GM23248 (cell line): Measurements from ENCODE around the gene NHERF1. TPM values are rescaled to one million over a fixed set of nuclear protein-coding genes. Genes with fewer than 3 reads are reported as not detected.

Source experiments
- DNase-seq: peaks from one replicate; pipeline ENCODE4 v3.0.0-alpha.2; 2015
- H2AFZ ChIP-seq: fragments of 200-600 bp; sonication (generic); 2 replicates; pipeline ENCODE4 v1.6.1; 2016; ENCODE audit warnings: antibody characterized with exemption
- H3F3A ChIP-seq: fragments of 200-600 bp; sonication (generic); 2 replicates; pipeline ENCODE4 v1.6.1; 2016; ENCODE audit warnings: mild to moderate bottlenecking, antibody characterized with exemption, mixed run types; ENCODE audit not compliant: insufficient read depth
- H3K27ac ChIP-seq: fragments of 200-600 bp; sonication (generic); 2 replicates; pipeline ENCODE4 v1.5.1; 2016; ENCODE audit warnings: mild to moderate bottlenecking
- H3K27me3 ChIP-seq: fragments of 200-600 bp; sonication (generic); replicated peaks from 2 replicates; pipeline ENCODE4 v1.6.1; 2016; ENCODE audit warnings: mild to moderate bottlenecking; ENCODE audit not compliant: insufficient read depth
- H3K36me3 ChIP-seq: fragments of 200-600 bp; sonication (generic); 2 replicates; pipeline ENCODE4 v1.6.1; 2016; ENCODE audit warnings: low read depth, mild to moderate bottlenecking
- H3K4me1 ChIP-seq: fragments of 200-600 bp; sonication (generic); 2 replicates; pipeline ENCODE4 v1.6.1; 2016; ENCODE audit warnings: mild to moderate bottlenecking; ENCODE audit not compliant: insufficient read depth
- H3K4me2 ChIP-seq: fragments of 200-600 bp; sonication (generic); one replicate; pipeline ENCODE4 v1.6.1; 2016; ENCODE audit warnings: mild to moderate bottlenecking; ENCODE audit not compliant: unreplicated experiment
- H3K4me3 ChIP-seq: fragments of 200-600 bp; sonication (generic); 2 replicates; pipeline ENCODE4 v1.5.1; 2016; ENCODE audit warnings: mild to moderate bottlenecking
- H3K79me2 ChIP-seq: fragments of 200-600 bp; sonication (generic); 2 replicates; pipeline ENCODE4 v1.6.1; 2016; ENCODE audit warnings: mild to moderate bottlenecking; ENCODE audit not compliant: insufficient read depth
- H3K9ac ChIP-seq: fragments of 200-600 bp; sonication (generic); 2 replicates; pipeline ENCODE4 v1.6.1; 2016; ENCODE audit warnings: mild to moderate bottlenecking
- H3K9me2 ChIP-seq: fragments of 200-600 bp; sonication (generic); 2 replicates; pipeline ENCODE4 v1.6.1; 2016; ENCODE audit warnings: mixed run types, mild to moderate bottlenecking, moderate library complexity; ENCODE audit not compliant: insufficient read depth
- H3K9me3 ChIP-seq: fragments of 200-600 bp; sonication (generic); one replicate; pipeline ENCODE4 v1.6.1; 2017; ENCODE audit warnings: low read depth
- H4K20me1 ChIP-seq: fragments of 200-600 bp; sonication (generic); 2 replicates; pipeline ENCODE4 v1.6.0; 2016; ENCODE audit not compliant: insufficient read depth
- EZH2 ChIP-seq: fragments of 200-600 bp; sonication (generic); IDR thresholded peaks from 2 replicates; pipeline ENCODE4 v1.6.1; 2018; ENCODE audit warnings: antibody characterized with exemption, mild to moderate bottlenecking; ENCODE audit not compliant: insufficient read depth, poor library complexity, severe bottlenecking
- EZH2phosphoT487 ChIP-seq: fragments of 200-600 bp; sonication (generic); IDR thresholded peaks from 2 replicates; pipeline ENCODE4 v1.6.1; 2018; ENCODE audit warnings: antibody characterized with exemption, moderate library complexity, mild to moderate bottlenecking, low read depth; ENCODE audit not compliant: insufficient read depth
- WGBS, 2 experiments: methylation state at CpG; one replicate each; pipeline ENCODE4 v1.1.6; 2015 to 2017; ENCODE audit warnings: low lambda C conversion rate in 2 of 2, low coverage in 1 of 2; ENCODE audit errors: missing lambda C conversion rate in 2 of 2; 5-methylcytosine and 5-hydroxymethylcytosine counted together
- in situ Hi-C: fragments of 300-500 bp; cut with MboI; formaldehyde crosslinking; loops from 2 replicates; pipeline ENCODE4 v1.15.0; 2020
- polyA plus RNA-seq: library from polyadenylated mRNA; unstranded; fragments of >200 nt; fragmentation: Nextera tagmentation; extraction: Ambion mirVana; gene quantifications from 2 replicates; pipeline ENCODE4 v1.2.1, GENCODE V29; 2016
- total RNA-seq: library from RNA; depleted of rRNA; stranded (reverse); fragments of >200 nt; shearing (Covaris generic); gene quantifications from 2 replicates; pipeline ENCODE4 v1.2.3, GENCODE V29; 2014

NHERF1 gene
- total and polyA plus RNA-seq, 2 experiments from 2014 or later, result 8.0 to 9.1 TPM

DNA sequence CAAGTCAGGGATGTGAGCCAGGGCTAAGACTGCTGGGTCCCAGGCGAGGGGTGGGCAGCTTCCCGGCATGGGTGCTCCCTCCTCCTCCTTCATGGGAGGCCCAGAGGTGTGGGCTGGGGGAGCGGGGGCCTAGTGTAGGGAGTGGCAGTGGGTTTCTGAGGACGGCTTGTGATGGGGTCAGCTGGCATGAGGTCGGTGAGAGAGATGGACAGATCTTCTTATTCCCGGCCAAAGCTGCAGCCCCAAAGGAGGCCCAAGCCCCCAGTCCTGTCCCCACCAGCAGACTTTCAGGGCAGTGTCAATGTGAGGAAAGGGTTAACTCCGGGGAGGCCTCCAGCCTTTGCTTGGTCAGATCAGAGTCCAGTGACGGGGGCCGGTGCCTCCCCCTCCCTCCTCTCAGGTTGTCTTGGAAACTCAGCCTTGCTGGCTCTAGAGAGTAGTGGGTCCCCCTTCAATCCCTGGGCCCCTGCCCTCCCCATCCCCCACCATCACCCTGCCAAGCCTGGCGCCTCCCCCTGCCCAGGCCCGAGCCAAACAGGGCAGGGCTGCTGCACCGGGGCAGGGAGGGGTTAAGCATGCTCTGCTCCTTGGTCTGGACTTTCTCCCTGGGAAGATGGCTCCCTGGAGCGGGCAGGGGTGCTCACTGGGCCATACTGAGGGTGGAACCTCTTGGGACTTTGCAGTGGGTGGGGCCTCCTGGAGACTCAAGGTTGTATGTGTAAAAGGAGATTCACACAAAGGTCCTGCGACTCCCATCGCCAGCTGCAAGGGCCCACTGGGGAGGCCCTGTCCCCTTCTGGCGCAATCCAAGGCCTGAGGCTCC lies 15.3 kb downstream of the NHERF1 start:
- 63 to 68% methylated on average over 14 to 15 of the region's 16 CpGs for WGBS, 2 experiments
- no peak overlapping the region for H3K4me2 ChIP-seq
- in situ Hi-C loops, result no loop called here

GRCh38 chr17:74764751-74765286 lies 16.4 kb downstream of the NHERF1 start:
- Histone ChIP-seq H3K4me1 (peaks cover 13% of the 10 kb centered on the region), H3F3A (peaks cover 15% of the 10 kb centered on the region), H3K27me3 (no peaks in the 10 kb centered on the region), H4K20me1 (no peaks in the 10 kb centered on the region), H3K79me2 (no peaks in the 10 kb centered on the region), H2AFZ (no peak overlapping the region), H3K9me2 (no peaks in the 10 kb centered on the region), H3K9ac (no peak overlapping the region), H3K36me3 (no peaks in the 10 kb centered on the region), H3K27ac (no peak overlapping the region), H3K4me3 (no peak overlapping the region), H3K9me3 (no peaks in the 10 kb centered on the region), H3K4me2 (no peak overlapping the region)
- in situ Hi-C loops, result no loop called here
- WGBS, 2 experiments, result 81% methylated on average over 4 of the region's 4 CpGs
- TF ChIP-seq EZH2phosphoT487 (no peak), EZH2 (no peak)
- no peak for DNase-seq

More for the DNA sequence above, 15.3 kb downstream of the NHERF1 start:
- Histone ChIP-seq H3K27ac (no peak overlapping the region), H4K20me1 (no peaks in the 10 kb centered on the region), H3K36me3 (no peaks in the 10 kb centered on the region), H3K4me1 (peaks cover 12% of the 10 kb centered on the region), H3K79me2 (no peaks in the 10 kb centered on the region), H3F3A (peaks cover 4% of the 10 kb centered on the region; the same call in 1 of the 2 replicates), H3K9ac (no peak overlapping the region), H3K9me3 (no peaks in the 10 kb centered on the region), H3K4me3 (no peak overlapping the region), H2AFZ (no peak overlapping the region), H3K27me3 (no peaks in the 10 kb centered on the region), H3K9me2 (no peaks in the 10 kb centered on the region)
- TF ChIP-seq EZH2, result no peak
- no peak for TF ChIP-seq EZH2phosphoT487
- DNase-seq, result no peak

GRCh38 chr17:74766413-74766812 lies 18.0 kb downstream of the NHERF1 start:
- WGBS, 2 experiments, result 76 to 82% methylated on average over 2 of the region's 2 CpGs
- Histone ChIP-seq H3F3A (peaks cover 16% of the 10 kb centered on the region), H3K9ac (no peak overlapping the region), H3K27me3 (no peaks in the 10 kb centered on the region), H3K36me3 (0 out of 2 replicates have a peak, but pooled peaks cover 3% of the 10 kb centered on the region), H3K4me2 (no peak overlapping the region), H3K27ac (no peak overlapping the region), H3K4me3 (no peak overlapping the region), H4K20me1 (no peaks in the 10 kb centered on the region), H2AFZ (no peak overlapping the region), H3K9me2 (no peaks in the 10 kb centered on the region), H3K4me1 (peaks cover 13% of the 10 kb centered on the region), H3K9me3 (no peaks in the 10 kb centered on the region), H3K79me2 (no peaks in the 10 kb centered on the region)
- no peak for DNase-seq
- TF ChIP-seq EZH2phosphoT487 (no peak), EZH2 (no peak)
- in situ Hi-C loops, result no loop called here

GRCh38 chr17:74767111-74767516 lies 18.7 kb downstream of the NHERF1 start:
- H2AFZ ChIP-seq, result no peak overlapping the region
- no peaks in the 10 kb centered on the region for H3K27me3 ChIP-seq
- TF ChIP-seq EZH2, result no peak
- no peak for TF ChIP-seq EZH2phosphoT487
- H4K20me1 ChIP-seq, result no peaks in the 10 kb centered on the region
- H3K36me3 ChIP-seq, result 0 out of 2 replicates have a peak, but pooled peaks cover 3% of the 10 kb centered on the region
- DNase-seq, result no peak
- H3K4me2 ChIP-seq, result no peak overlapping the region
- in situ Hi-C loops, result no loop called here
- peaks cover 16% of the 10 kb centered on the region for H3F3A ChIP-seq
- peaks cover 13% of the 10 kb centered on the region for H3K4me1 ChIP-seq
- no peaks in the 10 kb centered on the region for H3K79me2 ChIP-seq
- no peak overlapping the region for H3K27ac ChIP-seq
- no peak overlapping the region for H3K9ac ChIP-seq
- H3K9me2 ChIP-seq, result no peaks in the 10 kb centered on the region
- WGBS, 2 experiments, result 76 to 89% methylated on average over 7 to 10 of the region's 10 CpGs
- H3K4me3 ChIP-seq, result no peak overlapping the region
- no peaks in the 10 kb centered on the region for H3K9me3 ChIP-seq
